Measurements from ENCODE around the gene MZB1.

MZB1 gene

GRCh38 chr5:139426203-139426885 lies 36.6 kb upstream of the MZB1 start:
- TF ChIP-seq, protein P1, sequence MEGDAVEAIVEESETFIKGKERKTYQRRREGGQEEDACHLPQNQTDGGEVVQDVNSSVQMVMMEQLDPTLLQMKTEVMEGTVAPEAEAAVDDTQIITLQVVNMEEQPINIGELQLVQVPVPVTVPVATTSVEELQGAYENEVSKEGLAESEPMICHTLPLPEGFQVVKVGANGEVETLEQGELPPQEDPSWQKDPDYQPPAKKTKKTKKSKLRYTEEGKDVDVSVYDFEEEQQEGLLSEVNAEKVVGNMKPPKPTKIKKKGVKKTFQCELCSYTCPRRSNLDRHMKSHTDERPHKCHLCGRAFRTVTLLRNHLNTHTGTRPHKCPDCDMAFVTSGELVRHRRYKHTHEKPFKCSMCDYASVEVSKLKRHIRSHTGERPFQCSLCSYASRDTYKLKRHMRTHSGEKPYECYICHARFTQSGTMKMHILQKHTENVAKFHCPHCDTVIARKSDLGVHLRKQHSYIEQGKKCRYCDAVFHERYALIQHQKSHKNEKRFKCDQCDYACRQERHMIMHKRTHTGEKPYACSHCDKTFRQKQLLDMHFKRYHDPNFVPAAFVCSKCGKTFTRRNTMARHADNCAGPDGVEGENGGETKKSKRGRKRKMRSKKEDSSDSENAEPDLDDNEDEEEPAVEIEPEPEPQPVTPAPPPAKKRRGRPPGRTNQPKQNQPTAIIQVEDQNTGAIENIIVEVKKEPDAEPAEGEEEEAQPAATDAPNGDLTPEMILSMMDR (conservative IDR thresholded peaks at IDR 0.05; ENCODE audit: low read depth, low read length), result no peak
- no peak for DNase-seq (ENCODE audit: low read depth)
- no peak overlapping the region for H3K4me3 ChIP-seq (ENCODE audit: low read depth, low read length)

DNA sequence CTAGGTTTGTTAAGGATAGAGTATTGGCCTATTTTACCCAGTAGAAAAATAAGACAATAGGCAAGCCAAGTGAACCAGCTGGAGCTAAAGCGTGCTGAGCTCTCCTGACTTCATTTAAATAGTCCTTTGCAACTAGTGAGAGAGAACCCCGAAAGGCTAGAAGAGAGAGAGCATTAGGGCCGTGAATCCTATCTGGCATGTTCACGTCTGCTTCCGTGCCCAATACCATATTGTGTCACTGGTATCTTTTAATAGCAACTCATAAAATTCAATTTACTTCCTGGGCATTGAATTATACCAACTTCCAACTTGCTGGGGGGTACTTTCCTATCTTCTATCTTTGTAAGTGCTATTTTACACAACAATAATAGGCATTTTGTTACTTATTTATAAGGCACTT lies 35.8 kb upstream of the MZB1 start:
- TF ChIP-seq, protein P1 (conservative IDR thresholded peaks at IDR 0.05; ENCODE audit: low read depth, low read length), result no peak
- DNase-seq (ENCODE audit: low read depth), result no peak
- no peak overlapping the region for H3K4me3 ChIP-seq (ENCODE audit: low read depth, low read length)

DNA sequence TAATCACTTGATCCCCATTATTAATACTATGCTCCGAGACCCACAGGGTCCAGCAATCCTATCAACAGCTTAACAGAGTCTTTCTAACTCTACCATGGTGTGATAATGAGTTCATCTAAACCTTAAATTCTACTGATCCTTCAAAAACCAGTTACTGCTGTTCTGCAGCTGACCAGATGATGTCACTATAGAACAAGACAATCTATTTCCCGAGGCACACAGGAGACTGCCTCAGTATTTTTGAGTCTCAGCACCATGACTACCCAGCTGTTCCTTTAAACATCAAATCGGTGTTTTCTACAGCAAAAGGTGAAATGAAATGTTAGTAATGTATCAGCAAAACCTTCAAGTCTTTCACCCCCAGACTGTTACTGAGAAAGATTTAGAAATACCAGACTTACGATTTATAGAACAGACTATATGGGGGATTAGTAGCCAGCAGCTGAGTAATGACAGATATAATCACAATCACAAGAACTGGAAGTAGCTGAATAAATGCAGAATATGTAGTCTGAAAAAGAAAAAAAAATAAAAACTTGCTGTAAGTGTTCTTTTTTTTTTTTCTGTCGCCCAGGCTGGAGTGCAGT lies 32.7 kb upstream of the MZB1 start:
- H3K4me3 ChIP-seq (ENCODE audit: low read depth, low read length), result no peak overlapping the region
- TF ChIP-seq, protein P1 (conservative IDR thresholded peaks at IDR 0.05; ENCODE audit: low read depth, low read length), result peak; percentile 86
- peak; percentile 89 for DNase-seq (ENCODE audit: low read depth)

DNA sequence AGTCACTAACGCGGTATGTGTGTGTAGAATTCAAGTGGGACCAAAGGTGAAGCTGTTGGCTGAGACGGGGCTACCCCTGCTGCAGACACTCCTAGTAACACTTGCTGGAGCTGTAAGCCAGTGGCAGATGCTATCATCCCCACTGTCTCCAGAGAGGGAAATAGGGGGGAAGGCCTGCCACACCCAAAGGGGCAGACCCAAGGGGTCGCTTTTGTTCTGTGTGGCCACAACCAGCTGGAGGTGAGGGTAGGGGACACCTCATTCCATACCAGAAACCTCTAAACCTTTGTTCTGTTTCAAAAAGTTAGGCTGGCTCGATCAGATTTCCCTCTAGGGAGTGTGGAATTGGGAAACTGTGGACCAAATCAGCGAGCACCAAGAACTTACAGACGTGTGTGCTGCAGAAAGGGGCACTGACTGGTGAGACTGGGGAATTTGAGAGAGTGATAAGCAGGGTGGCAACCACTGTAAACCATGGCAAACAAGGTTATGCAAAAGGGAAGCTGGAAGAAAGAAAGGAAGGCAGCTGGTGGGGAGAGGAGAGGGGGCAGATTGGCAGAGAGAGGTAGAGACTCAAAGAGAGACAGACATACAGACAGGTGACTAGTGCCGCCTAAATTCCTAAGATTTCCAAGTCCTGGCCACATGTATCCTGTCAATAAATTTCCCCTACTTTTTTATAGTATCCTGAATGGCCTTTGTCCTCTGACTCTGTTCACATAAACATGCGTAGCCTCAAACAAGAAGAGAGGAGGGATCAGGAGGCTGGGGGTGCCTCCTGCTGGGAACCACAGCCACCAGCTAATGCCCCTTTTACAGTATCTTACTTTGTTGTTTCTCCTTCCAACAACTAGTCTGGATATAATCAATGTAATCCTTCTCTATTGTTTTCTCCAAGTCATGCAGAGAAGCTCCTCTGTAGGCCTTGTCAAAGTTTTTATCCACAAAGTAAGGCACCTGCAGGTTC lies 29.8 kb upstream of the MZB1 start:
- DNase-seq (ENCODE audit: low read depth), result no peak
- TF ChIP-seq, protein P1 (conservative IDR thresholded peaks at IDR 0.05; ENCODE audit: low read depth, low read length), result no peak
- no peak overlapping the region for H3K4me3 ChIP-seq (ENCODE audit: low read depth, low read length)

DNA sequence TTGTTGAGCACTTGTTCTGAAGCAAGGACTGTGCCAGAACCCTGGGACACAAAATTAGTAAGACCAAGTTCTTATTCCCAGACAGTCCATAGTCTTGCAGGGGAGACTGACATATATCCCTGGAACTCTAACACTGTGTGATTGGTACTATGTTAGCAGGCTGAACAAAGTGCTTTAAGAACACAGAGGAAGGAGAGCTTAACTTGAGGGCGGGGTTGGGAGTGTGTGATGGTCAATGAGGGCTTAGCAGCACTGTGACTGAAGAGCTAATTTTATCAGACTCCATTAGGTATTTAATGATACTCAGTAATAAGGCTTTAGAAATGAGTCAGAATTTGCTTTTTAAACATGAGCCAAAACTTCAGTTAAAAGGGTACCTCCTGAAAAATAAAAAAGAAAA lies 29.1 kb upstream of the MZB1 start:
- no peak overlapping the region for H3K4me3 ChIP-seq (ENCODE audit: low read depth, low read length)
- TF ChIP-seq, protein P1 (conservative IDR thresholded peaks at IDR 0.05; ENCODE audit: low read depth, low read length), result no peak
- no peak for DNase-seq (ENCODE audit: low read depth)

GRCh38 chr5:139417214-139417613 lies 27.5 kb upstream of the MZB1 start:
- TF ChIP-seq, protein P1 (conservative IDR thresholded peaks at IDR 0.05; ENCODE audit: low read depth, low read length), result no peak
- peak; percentile 80 for DNase-seq (ENCODE audit: low read depth)
- no peak overlapping the region for H3K4me3 ChIP-seq (ENCODE audit: low read depth, low read length)

Data from choroid plexus epithelial cell (primary cell).